ENCODE results near the gene MDM1. TPM values are rescaled to one million over a fixed set of nuclear protein-coding genes. Genes with fewer than 3 reads are reported as not detected.

The MDM1 gene
- total RNA-seq, 1 donor from 2014 or later = 5.0 TPM

GRCh38 chr12:68358532-68359485, 26.6 kb upstream of the MDM1 start:
- DNase-seq (ENCODE audit: low spot score) = no peak
- intact Hi-C loops (cut with DNase I) = no loop called here

- intact Hi-C loops (cut with DNase I) = no loop called here
- no peak for DNase-seq (ENCODE audit: low spot score)
Observed at GRCh38 chr12:68356986-68357385, 24.8 kb upstream of the MDM1 start.

- intact Hi-C loops (cut with DNase I) = no loop called here
- no peak for DNase-seq (ENCODE audit: low spot score)
Observed at GRCh38 chr12:68356060-68356695, 24.0 kb upstream of the MDM1 start.

- intact Hi-C loops (cut with DNase I) = no loop called here
- DNase-seq (ENCODE audit: low spot score) = no peak
Observed at GRCh38 chr12:68354977-68355541, 22.9 kb upstream of the MDM1 start.

GRCh38 chr12:68352067-68352466, 19.9 kb upstream of the MDM1 start:
- intact Hi-C loops (cut with DNase I) = no loop called here
- DNase-seq (ENCODE audit: low spot score) = no peak

- DNase-seq (ENCODE audit: low spot score) = no peak
- intact Hi-C loops (cut with DNase I) = no loop called here
Observed at GRCh38 chr12:68350753-68351152, 18.6 kb upstream of the MDM1 start.

GRCh38 chr12:68349921-68350606, 17.9 kb upstream of the MDM1 start:
- intact Hi-C loops (cut with DNase I) = no loop called here

GRCh38 chr12:68349220-68349621, 17.1 kb upstream of the MDM1 start:
- DNase-seq (ENCODE audit: low spot score) = no peak
- intact Hi-C loops (cut with DNase I) = no loop called here

More at GRCh38 chr12:68349921-68350606, 17.9 kb upstream of the MDM1 start:
- DNase-seq (ENCODE audit: low spot score) = no peak

- no peak for DNase-seq (ENCODE audit: low spot score)
- intact Hi-C loops (cut with DNase I) = no loop called here
Observed at GRCh38 chr12:68348419-68348818, 16.3 kb upstream of the MDM1 start.

- intact Hi-C loops (cut with DNase I) = no loop called here
- no peak for DNase-seq (ENCODE audit: low spot score)
Observed at GRCh38 chr12:68345763-68346162, 13.6 kb upstream of the MDM1 start.

- intact Hi-C loops (cut with DNase I) = no loop called here
- no peak for DNase-seq (ENCODE audit: low spot score)
Observed at GRCh38 chr12:68344126-68344525, 12.0 kb upstream of the MDM1 start.

GRCh38 chr12:68342966-68343365, 10.8 kb upstream of the MDM1 start:
- intact Hi-C loops (cut with DNase I) = no loop called here
- DNase-seq (ENCODE audit: low spot score) = no peak

GRCh38 chr12:68341822-68342221, 9.7 kb upstream of the MDM1 start:
- intact Hi-C loops (cut with DNase I) = no loop called here

GRCh38 chr12:68340404-68341270, 8.5 kb upstream of the MDM1 start:
- intact Hi-C loops (cut with DNase I) = no loop called here
- DNase-seq (ENCODE audit: low spot score) = no peak

More at GRCh38 chr12:68341822-68342221, 9.7 kb upstream of the MDM1 start:
- DNase-seq (ENCODE audit: low spot score) = no peak

- intact Hi-C loops (cut with DNase I) = no loop called here
- no peak for DNase-seq (ENCODE audit: low spot score)
Observed at GRCh38 chr12:68336889-68337303, 4.7 kb upstream of the MDM1 start.

- no peak for DNase-seq (ENCODE audit: low spot score)
- intact Hi-C loops (cut with DNase I) = no loop called here
Observed at GRCh38 chr12:68335462-68335861, 3.3 kb upstream of the MDM1 start.

- intact Hi-C loops (cut with DNase I) = loop anchor here (5.0 kb wide), 2 partner anchors 278 to 977 kb away; partner anchors contain the start of gene RAP1B
- no peak for DNase-seq (ENCODE audit: low spot score)
Observed at GRCh38 chr12:68334132-68334531, 2.0 kb upstream of the MDM1 start.

- DNase-seq (ENCODE audit: low spot score) = no peak
- intact Hi-C loops (cut with DNase I) = loop anchor here (5.0 kb wide), 2 partner anchors 279 to 976 kb away; partner anchors contain the start of gene RAP1B
Observed at GRCh38 chr12:68332728-68333630, 817 bp upstream of the MDM1 start.

Measured in cardiac septum (tissue), 1 donor.